Panc1 (cell line): ENCODE data around the gene ADISSP. TPM values are rescaled to one million over a fixed set of nuclear protein-coding genes. Genes with fewer than 3 reads are reported as not detected.

Source experiments
- ATAC-seq: fragments of 200-7000 bp; cut with Tn5 transposase; 2 replicates; pipeline ENCODE4 v1.9.1; 2020; ENCODE audit warnings: mild to moderate bottlenecking, moderate library complexity
- BruUV-seq: library from RNA; stranded (reverse); fragments of 400-500 nt; replicated peaks from 2 replicates; lab custom pipeline; 2021; lab: Mats Ljungman, UMichigan
- CTCF ChIA-PET: fragments of 300-600 bp; sonication (Branson Sonifier 250); formaldehyde crosslinking; loops from one replicate; lab custom pipeline; 2022; ENCODE audit warnings: antibody characterized with exemption; lab: Charles Lee
- POLR2A ChIA-PET: fragments of 300-600 bp; sonication (Branson Sonifier 250); formaldehyde crosslinking; loops from one replicate; lab custom pipeline; 2022; ENCODE audit warnings: antibody characterized with exemption; lab: Charles Lee
- DNase-seq: peaks from one replicate; pipeline ENCODE4 v3.0.0-alpha.2; 2010; ENCODE audit warnings: low read depth, low spot score
- H3K27ac ChIP-seq: 2 replicates; pipeline ENCODE4 v1.5.1; 2011; ENCODE audit warnings: mild to moderate bottlenecking, low read length, inconsistent platforms
- H3K27me3 ChIP-seq: fragments of 200-500 bp; sonication (Bioruptor generic); 2 replicates; pipeline ENCODE4 v1.6.0; 2014; ENCODE audit warnings: low read length, inconsistent platforms; ENCODE audit not compliant: control insufficient read depth, insufficient read depth
- H3K36me3 ChIP-seq: fragments of 200-500 bp; sonication (Bioruptor generic); 2 replicates; pipeline ENCODE4 v1.5.1; 2014; ENCODE audit warnings: inconsistent platforms, mild to moderate bottlenecking, low read length, moderate library complexity; ENCODE audit not compliant: control insufficient read depth, insufficient read depth
- H3K4me1 ChIP-seq: 2 replicates; pipeline ENCODE4 v1.5.1; 2011; ENCODE audit warnings: inconsistent platforms, mild to moderate bottlenecking, low read length, moderate library complexity; ENCODE audit not compliant: control insufficient read depth, insufficient read depth
- H3K4me3 ChIP-seq, 2 experiments: 2 replicates each; pipeline ENCODE4 v1.5.1; 2011 to 2012; ENCODE audit warnings: low read depth in 2 of 2, low read length in 2 of 2, mild to moderate bottlenecking in 2 of 2, inconsistent platforms in 1 of 2, moderate library complexity in 1 of 2
- H3K9me3 ChIP-seq: fragments of 200-500 bp; sonication (Bioruptor generic); 2 replicates; pipeline ENCODE4 v1.5.1; 2014; ENCODE audit warnings: low read depth, mild to moderate bottlenecking, inconsistent platforms, low read length, moderate library complexity; ENCODE audit not compliant: control insufficient read depth, insufficient read depth
- CTCF ChIP-seq: fragments of 450-650 bp; IDR thresholded peaks from 2 replicates; pipeline ENCODE4 v1.5.1; 2017; ENCODE audit warnings: mild to moderate bottlenecking
- POLR2AphosphoS5 ChIP-seq: IDR thresholded peaks from 2 replicates; pipeline ENCODE4 v1.6.1; 2012; ENCODE audit warnings: mild to moderate bottlenecking, low read depth, low read length, moderate library complexity
- REST ChIP-seq, 2 experiments: IDR thresholded peaks; 2 replicates each; pipeline ENCODE4 v1.6.1; 2011 to 2012; ENCODE audit warnings: low read depth in 2 of 2, control low read depth in 1 of 2, low read length in 1 of 2, mild to moderate bottlenecking in 1 of 2, moderate library complexity in 1 of 2; ENCODE audit not compliant: insufficient read depth in 1 of 2
- SIN3A ChIP-seq: IDR thresholded peaks from 2 replicates; pipeline ENCODE4 v1.6.1; 2012; ENCODE audit warnings: low read depth, mild to moderate bottlenecking, low read length, moderate library complexity, borderline replicate concordance; ENCODE audit not compliant: insufficient read depth
- TCF7L2 ChIP-seq: IDR thresholded peaks from 2 replicates; pipeline ENCODE4 v1.6.1; 2011; ENCODE audit warnings: mild to moderate bottlenecking, low read depth, low read length, inconsistent platforms
- in situ Hi-C: cut with HindIII; loops from 2 replicates; pipeline ENCODE4 v1.10.0; 2016; ENCODE audit warnings: low sequenced_read_pairs, low pct_unique_long_range_greater_than_20kb
- intact Hi-C: fragments of 100-400 bp; cut with micrococcal nuclease; formaldehyde crosslinking; loops from one replicate; pipeline ENCODE4 v1.10.0; 2022; ENCODE audit not compliant: unreplicated experiment
- total RNA-seq: library from RNA; stranded (reverse); gene quantifications from one replicate; pipeline ENCODE4 v1.2.1, GENCODE V29; 2021; ENCODE audit not compliant: unreplicated experiment

ADISSP gene
- total RNA-seq, 1 experiment from 2014 or later = 100 TPM

DNA sequence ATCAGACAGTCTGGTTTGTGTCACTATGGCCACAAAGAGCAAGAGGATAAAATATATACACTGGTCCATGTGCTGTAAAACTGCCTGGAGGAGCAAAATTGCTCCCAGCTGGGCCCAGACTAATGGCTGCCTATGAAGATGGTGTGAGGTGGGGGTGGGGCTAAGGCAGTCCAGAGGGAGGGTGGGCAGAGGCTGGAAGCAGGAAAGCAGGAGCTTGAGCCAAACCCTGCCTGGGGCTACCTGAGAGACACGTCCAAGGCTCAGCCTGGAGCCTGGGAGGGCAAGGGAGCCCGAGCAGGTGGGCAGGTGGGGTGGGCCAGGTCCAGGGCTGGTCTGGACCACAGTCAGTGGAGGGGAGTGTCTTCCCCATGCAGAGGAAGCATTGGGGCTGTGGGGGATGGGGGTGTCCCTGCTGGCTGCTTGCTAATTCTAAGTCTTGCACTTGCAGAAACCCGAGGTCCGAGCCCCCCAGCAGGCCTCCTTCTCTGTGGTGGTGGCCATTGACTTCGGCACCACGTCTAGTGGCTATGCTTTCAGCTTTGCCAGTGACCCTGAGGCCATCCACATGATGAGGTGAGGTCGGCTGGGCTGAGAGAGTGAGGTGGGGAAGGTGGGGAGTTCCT is 25.6 kb downstream of the ADISSP start:
- Histone ChIP-seq H3K4me3 (no peak overlapping the region), H3K4me1 (peaks cover 6% of the 10 kb centered on the region), H3K27me3 (no peaks in the 10 kb centered on the region), H3K36me3 (no peaks in the 10 kb centered on the region), H3K9me3 (no peaks in the 10 kb centered on the region), H3K27ac (no peak overlapping the region)
- POLR2A ChIA-PET = interaction anchor here (0.7 kb wide), 2 partner anchors 47 to 50 kb away, joined by 4 to 6 read pairs; no protein-coding TSS in a partner anchor
- TF ChIP-seq REST (IDR thresholded peaks at IDR 0.05; ENCODE audit: insufficient read depth in 1 of 2, low read depth in 2 of 2, low read length in 1 of 2) (no peak), SIN3A (no peak), TCF7L2 (no peak), CTCF (no peak), POLR2AphosphoS5 (no peak)
- DNase-seq (no peak), ATAC-seq (no peak)
- intact Hi-C loops (loop anchor here (10.0 kb wide), 1 partner anchor 67 kb away; no protein-coding TSS in a partner anchor), in situ Hi-C loops (no loop called here)
- no TSS peak for BruUV-seq
- CTCF ChIA-PET = no interaction called here

DNA sequence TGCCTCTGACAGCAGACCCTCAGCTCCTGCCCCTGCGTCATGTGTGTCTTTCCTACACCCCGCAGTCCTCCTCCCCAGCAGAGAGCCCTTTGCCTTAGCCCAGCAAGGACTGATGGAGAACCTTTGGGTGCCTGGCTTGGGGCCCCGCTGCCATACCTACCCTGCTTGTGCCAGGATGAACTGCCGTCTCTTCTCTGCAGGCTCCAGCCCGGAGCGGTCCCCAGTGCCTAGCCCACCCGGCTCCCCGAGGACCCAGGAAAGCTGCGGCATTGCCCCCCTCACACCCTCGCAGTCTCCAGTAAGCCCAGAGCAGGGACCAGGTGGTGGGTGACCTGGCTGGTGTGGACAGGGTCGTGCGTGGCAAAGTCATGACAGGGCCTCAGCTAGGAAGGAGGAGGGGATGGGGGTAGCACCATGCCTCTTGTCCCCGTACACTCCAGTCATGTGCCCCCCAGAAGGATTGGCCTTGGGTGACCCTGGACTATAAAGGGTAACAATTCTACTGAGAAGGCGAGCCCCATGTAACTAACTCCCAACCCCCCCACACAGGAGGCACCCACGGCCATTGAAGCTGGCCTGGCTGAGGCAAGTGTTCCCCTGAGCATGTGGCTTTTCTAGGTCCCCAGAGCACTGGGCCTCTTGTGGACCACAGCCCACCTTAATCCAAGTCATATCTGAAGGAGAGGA is 26.8 kb downstream of the ADISSP start:
- BruUV-seq = no TSS peak
- H3K27ac ChIP-seq = no peak overlapping the region
- no peaks in the 10 kb centered on the region for H3K36me3 ChIP-seq
- intact Hi-C loops = loop anchor here (10.0 kb wide), 1 partner anchor 66 kb away; no protein-coding TSS in a partner anchor
- POLR2A ChIA-PET = interaction anchor here (0.6 to 0.7 kb wide), 2 partner anchors 46 to 379 kb away, joined by 3 to 6 read pairs; no protein-coding TSS in a partner anchor
- H3K4me3 ChIP-seq = no peak overlapping the region
- TF ChIP-seq CTCF (no peak), POLR2AphosphoS5 (no peak), REST (IDR thresholded peaks at IDR 0.05; ENCODE audit: insufficient read depth in 1 of 2, low read depth in 2 of 2, low read length in 1 of 2) (no peak), TCF7L2 (no peak), SIN3A (no peak)
- no peaks in the 10 kb centered on the region for H3K27me3 ChIP-seq
- in situ Hi-C loops = no loop called here
- no peak for ATAC-seq
- H3K4me1 ChIP-seq = peaks cover 6% of the 10 kb centered on the region
- no peaks in the 10 kb centered on the region for H3K9me3 ChIP-seq
- no peak for DNase-seq
- CTCF ChIA-PET = no interaction called here
